Measurements from ENCODE around the gene MICAL3.

DNA sequence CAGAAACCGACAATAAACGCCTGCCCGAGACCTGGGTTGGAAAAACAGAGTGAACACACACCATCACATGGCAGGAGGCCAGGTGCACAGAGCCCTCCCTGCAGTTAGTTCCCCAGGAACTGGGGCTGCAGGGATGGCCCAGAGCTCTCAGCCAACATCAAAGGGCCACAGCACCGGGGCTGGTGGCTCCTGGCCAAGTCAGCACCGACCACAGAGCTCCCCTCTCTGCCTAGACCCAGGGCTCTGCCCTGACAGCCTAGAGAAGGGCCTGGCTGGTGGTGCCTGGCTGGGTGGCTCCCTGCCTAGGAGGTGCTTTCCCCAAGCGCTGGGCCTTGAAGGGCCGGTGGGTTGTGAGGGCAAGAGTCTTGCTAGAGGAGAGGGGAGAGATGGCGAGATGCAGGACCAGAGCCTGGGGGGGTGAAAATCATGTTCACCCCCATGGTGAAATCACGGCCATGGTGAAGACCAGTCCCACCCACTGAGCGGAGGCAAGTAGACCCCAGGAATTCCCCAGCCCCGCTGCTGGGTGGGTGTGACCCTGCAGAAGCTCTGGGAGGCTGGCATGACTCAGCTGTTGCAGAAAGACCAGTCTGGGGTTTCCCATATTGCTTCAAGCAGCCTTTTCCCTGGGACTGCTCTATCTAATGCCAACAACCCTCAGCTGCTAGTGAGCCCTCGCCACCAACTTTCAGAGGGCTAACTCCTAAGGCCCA lies 242.9 kb downstream of the MICAL3 start:
- TF ChIP-seq POLR2A (IDR thresholded peaks at IDR 0.05) = no peak
- TF ChIP-seq, protein P1, sequence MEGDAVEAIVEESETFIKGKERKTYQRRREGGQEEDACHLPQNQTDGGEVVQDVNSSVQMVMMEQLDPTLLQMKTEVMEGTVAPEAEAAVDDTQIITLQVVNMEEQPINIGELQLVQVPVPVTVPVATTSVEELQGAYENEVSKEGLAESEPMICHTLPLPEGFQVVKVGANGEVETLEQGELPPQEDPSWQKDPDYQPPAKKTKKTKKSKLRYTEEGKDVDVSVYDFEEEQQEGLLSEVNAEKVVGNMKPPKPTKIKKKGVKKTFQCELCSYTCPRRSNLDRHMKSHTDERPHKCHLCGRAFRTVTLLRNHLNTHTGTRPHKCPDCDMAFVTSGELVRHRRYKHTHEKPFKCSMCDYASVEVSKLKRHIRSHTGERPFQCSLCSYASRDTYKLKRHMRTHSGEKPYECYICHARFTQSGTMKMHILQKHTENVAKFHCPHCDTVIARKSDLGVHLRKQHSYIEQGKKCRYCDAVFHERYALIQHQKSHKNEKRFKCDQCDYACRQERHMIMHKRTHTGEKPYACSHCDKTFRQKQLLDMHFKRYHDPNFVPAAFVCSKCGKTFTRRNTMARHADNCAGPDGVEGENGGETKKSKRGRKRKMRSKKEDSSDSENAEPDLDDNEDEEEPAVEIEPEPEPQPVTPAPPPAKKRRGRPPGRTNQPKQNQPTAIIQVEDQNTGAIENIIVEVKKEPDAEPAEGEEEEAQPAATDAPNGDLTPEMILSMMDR (IDR thresholded peaks at IDR 0.05 in 4 of 5, conservative IDR thresholded peaks at IDR 0.05 in 1 of 5) = no peak
